Measurements from ENCODE around the gene ACTN1.

Gene ACTN1

GRCh38 chr14:68910540-68910939, 68.6 kb downstream of the ACTN1 start:
- DNase-seq: no peak

GRCh38 chr14:68908803-68909202, 70.3 kb downstream of the ACTN1 start:
- DNase-seq: no peak

GRCh38 chr14:68908201-68908600, 70.9 kb downstream of the ACTN1 start:
- DNase-seq: no peak

- no peak for DNase-seq
Observed at GRCh38 chr14:68906439-68906838, 72.7 kb downstream of the ACTN1 start.

- DNase-seq: no peak
Observed at GRCh38 chr14:68905107-68905895, 73.8 kb downstream of the ACTN1 start.

GRCh38 chr14:68902357-68902756, 76.7 kb downstream of the ACTN1 start:
- no peak for DNase-seq

- DNase-seq: no peak
Observed at GRCh38 chr14:68899033-68899603, 80.0 kb downstream of the ACTN1 start.

GRCh38 chr14:68898248-68899032, 80.7 kb downstream of the ACTN1 start:
- DNase-seq: no peak

- no peak for DNase-seq
Observed at GRCh38 chr14:68897559-68898155, 81.4 kb downstream of the ACTN1 start.

GRCh38 chr14:68896132-68896531, 83.0 kb downstream of the ACTN1 start:
- DNase-seq: no peak

GRCh38 chr14:68894802-68895703, 84.0 kb downstream of the ACTN1 start:
- DNase-seq: no peak

- DNase-seq: no peak
Observed at GRCh38 chr14:68894123-68894522, 85.0 kb downstream of the ACTN1 start.

- DNase-seq: no peak
Observed at GRCh38 chr14:68893566-68893965, 85.5 kb downstream of the ACTN1 start.

GRCh38 chr14:68892961-68893360, 86.1 kb downstream of the ACTN1 start:
- DNase-seq: no peak

- DNase-seq: peak; percentile 63
Observed at GRCh38 chr14:68891851-68892660, 87.0 kb downstream of the ACTN1 start.

GRCh38 chr14:68890173-68890931, 88.8 kb downstream of the ACTN1 start:
- no peak for DNase-seq

GRCh38 chr14:68888883-68889282, 90.2 kb downstream of the ACTN1 start:
- DNase-seq: no peak

GRCh38 chr14:68888025-68888850, 90.9 kb downstream of the ACTN1 start:
- no peak for DNase-seq

GRCh38 chr14:68886109-68886434, 93.0 kb downstream of the ACTN1 start:
- no peak for DNase-seq
